Panc1 (cell line): Measurements from ENCODE around the gene STMN1.

Experiments
- TF ChIP-seq, protein P1 (sequence below), 2 experiments: IDR thresholded peaks; 2 replicates each; pipeline ENCODE4 v1.6.1; 2011 to 2012; ENCODE audit warnings: low read depth in 2 of 2, control low read depth in 1 of 2, low read length in 1 of 2, mild to moderate bottlenecking in 1 of 2, moderate library complexity in 1 of 2; ENCODE audit not compliant: insufficient read depth in 1 of 2
- TF ChIP-seq, protein P2 (sequence below): fragments of 450-650 bp; IDR thresholded peaks from 2 replicates; pipeline ENCODE4 v1.5.1; 2017; ENCODE audit warnings: mild to moderate bottlenecking

DNA sequence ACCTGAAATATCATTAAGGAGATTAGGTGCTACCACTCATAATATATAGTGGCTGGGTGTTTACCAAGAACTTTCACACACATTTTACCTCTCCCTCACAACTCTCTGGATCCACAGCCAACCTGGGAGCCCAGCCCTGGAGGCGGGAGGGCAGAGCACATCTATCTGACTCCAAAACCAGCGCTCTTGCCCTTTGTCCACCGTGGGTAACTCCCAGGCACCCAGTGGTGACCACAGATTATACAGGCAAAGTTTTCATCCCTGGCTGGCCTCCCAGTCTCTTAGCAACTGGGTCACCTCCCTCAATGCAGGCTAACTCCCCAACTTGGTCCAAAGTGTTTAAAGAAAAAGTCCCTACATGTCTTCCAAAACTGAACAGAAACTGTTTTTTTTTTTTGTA lies 33.1 kb downstream of the STMN1 start:
- TF ChIP-seq, protein P1, sequence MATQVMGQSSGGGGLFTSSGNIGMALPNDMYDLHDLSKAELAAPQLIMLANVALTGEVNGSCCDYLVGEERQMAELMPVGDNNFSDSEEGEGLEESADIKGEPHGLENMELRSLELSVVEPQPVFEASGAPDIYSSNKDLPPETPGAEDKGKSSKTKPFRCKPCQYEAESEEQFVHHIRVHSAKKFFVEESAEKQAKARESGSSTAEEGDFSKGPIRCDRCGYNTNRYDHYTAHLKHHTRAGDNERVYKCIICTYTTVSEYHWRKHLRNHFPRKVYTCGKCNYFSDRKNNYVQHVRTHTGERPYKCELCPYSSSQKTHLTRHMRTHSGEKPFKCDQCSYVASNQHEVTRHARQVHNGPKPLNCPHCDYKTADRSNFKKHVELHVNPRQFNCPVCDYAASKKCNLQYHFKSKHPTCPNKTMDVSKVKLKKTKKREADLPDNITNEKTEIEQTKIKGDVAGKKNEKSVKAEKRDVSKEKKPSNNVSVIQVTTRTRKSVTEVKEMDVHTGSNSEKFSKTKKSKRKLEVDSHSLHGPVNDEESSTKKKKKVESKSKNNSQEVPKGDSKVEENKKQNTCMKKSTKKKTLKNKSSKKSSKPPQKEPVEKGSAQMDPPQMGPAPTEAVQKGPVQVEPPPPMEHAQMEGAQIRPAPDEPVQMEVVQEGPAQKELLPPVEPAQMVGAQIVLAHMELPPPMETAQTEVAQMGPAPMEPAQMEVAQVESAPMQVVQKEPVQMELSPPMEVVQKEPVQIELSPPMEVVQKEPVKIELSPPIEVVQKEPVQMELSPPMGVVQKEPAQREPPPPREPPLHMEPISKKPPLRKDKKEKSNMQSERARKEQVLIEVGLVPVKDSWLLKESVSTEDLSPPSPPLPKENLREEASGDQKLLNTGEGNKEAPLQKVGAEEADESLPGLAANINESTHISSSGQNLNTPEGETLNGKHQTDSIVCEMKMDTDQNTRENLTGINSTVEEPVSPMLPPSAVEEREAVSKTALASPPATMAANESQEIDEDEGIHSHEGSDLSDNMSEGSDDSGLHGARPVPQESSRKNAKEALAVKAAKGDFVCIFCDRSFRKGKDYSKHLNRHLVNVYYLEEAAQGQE (IDR thresholded peaks at IDR 0.05; ENCODE audit: insufficient read depth in 1 of 2, low read depth in 2 of 2, low read length in 1 of 2), result no peak
- TF ChIP-seq, protein P2, sequence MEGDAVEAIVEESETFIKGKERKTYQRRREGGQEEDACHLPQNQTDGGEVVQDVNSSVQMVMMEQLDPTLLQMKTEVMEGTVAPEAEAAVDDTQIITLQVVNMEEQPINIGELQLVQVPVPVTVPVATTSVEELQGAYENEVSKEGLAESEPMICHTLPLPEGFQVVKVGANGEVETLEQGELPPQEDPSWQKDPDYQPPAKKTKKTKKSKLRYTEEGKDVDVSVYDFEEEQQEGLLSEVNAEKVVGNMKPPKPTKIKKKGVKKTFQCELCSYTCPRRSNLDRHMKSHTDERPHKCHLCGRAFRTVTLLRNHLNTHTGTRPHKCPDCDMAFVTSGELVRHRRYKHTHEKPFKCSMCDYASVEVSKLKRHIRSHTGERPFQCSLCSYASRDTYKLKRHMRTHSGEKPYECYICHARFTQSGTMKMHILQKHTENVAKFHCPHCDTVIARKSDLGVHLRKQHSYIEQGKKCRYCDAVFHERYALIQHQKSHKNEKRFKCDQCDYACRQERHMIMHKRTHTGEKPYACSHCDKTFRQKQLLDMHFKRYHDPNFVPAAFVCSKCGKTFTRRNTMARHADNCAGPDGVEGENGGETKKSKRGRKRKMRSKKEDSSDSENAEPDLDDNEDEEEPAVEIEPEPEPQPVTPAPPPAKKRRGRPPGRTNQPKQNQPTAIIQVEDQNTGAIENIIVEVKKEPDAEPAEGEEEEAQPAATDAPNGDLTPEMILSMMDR, result no peak
